Caco-2 (cell line): ENCODE data around the gene CHD8. TPM values are rescaled to one million over a fixed set of nuclear protein-coding genes. Genes with fewer than 3 reads are reported as not detected.

Experiments
- BruUV-seq: library from RNA; stranded (reverse); fragments of 400-500 nt; replicated peaks from 2 replicates; lab custom pipeline; 2021; lab: Mats Ljungman, UMichigan
- CTCF ChIA-PET: fragments of 300-600 bp; sonication (Branson Sonifier 250); formaldehyde crosslinking; loops from one replicate; lab custom pipeline; 2022; ENCODE audit warnings: antibody characterized with exemption; lab: Charles Lee
- POLR2A ChIA-PET: fragments of 300-600 bp; sonication (Branson Sonifier 250); formaldehyde crosslinking; loops from one replicate; lab custom pipeline; 2022; ENCODE audit warnings: antibody characterized with exemption; lab: Charles Lee
- DNase-seq, 2 experiments: peaks; one replicate each; pipeline versions ENCODE4 v3.0.0 to v3.0.0-alpha.2; 2020 to 2022
- H3K27me3 ChIP-seq: replicated peaks from 2 replicates; pipeline ENCODE4 v1.6.0; 2011; ENCODE audit warnings: low read length; ENCODE audit not compliant: control insufficient read depth, insufficient read depth
- H3K36me3 ChIP-seq: 2 replicates; pipeline ENCODE4 v1.5.1; 2011; ENCODE audit warnings: low read length; ENCODE audit not compliant: control insufficient read depth, insufficient read depth
- H3K4me1 ChIP-seq: fragments of 250-450 bp; sonication (Bioruptor Pico); 2 replicates; pipeline ENCODE4 v1.5.1; 2020; ENCODE audit warnings: mild to moderate bottlenecking
- H3K4me3 ChIP-seq: 2 replicates; pipeline ENCODE4 v1.5.1; 2011; ENCODE audit warnings: low read depth, mild to moderate bottlenecking, control low read depth, low read length
- H3K9me3 ChIP-seq: fragments of 250-450 bp; sonication (Bioruptor Pico); 2 replicates; pipeline ENCODE4 v1.5.1; 2020; ENCODE audit warnings: mild to moderate bottlenecking, moderate library complexity
- H3K27ac Mint-ChIP-seq: one replicate; pipeline ENCODE4 v1.8.0; 2022; ENCODE audit warnings: mixed read lengths; ENCODE audit not compliant: unreplicated experiment
- H3K27me3 Mint-ChIP-seq: one replicate; pipeline ENCODE4 v1.8.0; 2022; ENCODE audit warnings: mixed read lengths; ENCODE audit not compliant: insufficient read depth, unreplicated experiment
- H3K36me3 Mint-ChIP-seq: one replicate; pipeline ENCODE4 v1.8.0; 2022; ENCODE audit warnings: mild to moderate bottlenecking, mixed read lengths; ENCODE audit not compliant: insufficient read depth, unreplicated experiment
- H3K4me1 Mint-ChIP-seq: one replicate; pipeline ENCODE4 v1.8.0; 2022; ENCODE audit warnings: low read depth, mixed read lengths; ENCODE audit not compliant: unreplicated experiment
- H3K4me3 Mint-ChIP-seq: one replicate; pipeline ENCODE4 v1.8.0; 2022; ENCODE audit warnings: mild to moderate bottlenecking, moderate library complexity, mixed read lengths; ENCODE audit not compliant: unreplicated experiment
- H3K9me3 Mint-ChIP-seq: one replicate; pipeline ENCODE4 v1.8.0; 2022; ENCODE audit warnings: mixed read lengths; ENCODE audit not compliant: unreplicated experiment
- intact Hi-C: fragments of 100-400 bp; cut with micrococcal nuclease; formaldehyde crosslinking; loops from one replicate; pipeline ENCODE4 v1.10.0; 2022; ENCODE audit not compliant: unreplicated experiment
- total RNA-seq: library from RNA; stranded (reverse); gene quantifications from 2 replicates; pipeline ENCODE4 v1.2.3, GENCODE V29; 2022
- TF ChIP-seq, protein P1 (sequence below), 2 experiments: fragments of 200-600 bp in 1 of 2; IDR thresholded peaks; 1 replicate in 1 of 2; 2 replicates in 1 of 2; pipeline versions ENCODE4 v1.5.1 to v1.8.0; 2011 to 2022; ENCODE audit warnings: antibody characterized with exemption in 1 of 2, control low read depth in 1 of 2, inconsistent platforms in 1 of 2, low read depth in 1 of 2, low read length in 1 of 2, mild to moderate bottlenecking in 1 of 2, moderate library complexity in 1 of 2; ENCODE audit not compliant: insufficient read depth in 1 of 2, severe bottlenecking in 1 of 2, unreplicated experiment in 1 of 2

The CHD8 gene
- total RNA-seq, 1 experiment from 2014 or later: 89.8 TPM

DNA sequence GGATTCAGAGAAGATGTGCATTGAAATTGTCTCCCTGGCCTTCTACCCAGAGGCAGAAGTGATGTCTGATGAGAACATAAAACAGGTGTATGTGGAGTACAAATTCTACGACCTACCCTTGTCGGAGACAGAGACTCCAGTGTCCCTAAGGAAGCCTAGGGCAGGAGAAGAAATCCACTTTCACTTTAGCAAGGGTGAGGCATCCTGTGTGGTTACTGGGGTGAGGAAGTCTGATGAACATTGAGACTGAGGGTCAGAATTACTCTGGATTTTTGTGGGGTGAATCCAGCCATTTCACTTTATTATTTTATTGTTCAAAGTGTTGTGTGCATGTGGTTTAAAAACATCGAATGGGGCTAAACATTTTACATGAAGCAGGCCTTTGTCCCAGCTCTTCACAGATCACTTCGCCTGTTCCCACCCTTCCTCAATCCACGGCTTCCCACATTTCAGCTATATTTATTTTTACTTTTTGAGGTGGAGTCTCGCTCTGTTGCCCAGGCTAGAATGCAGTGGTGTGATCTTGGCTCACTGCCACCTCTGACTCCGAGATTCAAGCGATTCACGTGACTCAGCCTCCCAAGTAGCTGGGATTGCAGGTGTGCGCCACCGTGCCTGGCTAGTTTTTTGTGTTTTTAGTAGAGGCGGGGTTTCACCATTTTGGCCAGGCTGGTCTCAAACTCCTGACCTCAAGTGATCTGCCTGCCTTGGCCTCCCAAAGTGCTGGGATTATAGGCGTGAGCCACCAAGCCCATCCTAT, 112.7 kb downstream of the CHD8 start:
- intact Hi-C loops: no loop called here
- ChIA-PET CTCF (no interaction called here), POLR2A (interaction anchor here (0.6 kb wide), 1 partner anchor 151 kb away, joined by 4 read pairs; no protein-coding TSS in a partner anchor)
- BruUV-seq: no TSS peak
- TF ChIP-seq, protein P1, sequence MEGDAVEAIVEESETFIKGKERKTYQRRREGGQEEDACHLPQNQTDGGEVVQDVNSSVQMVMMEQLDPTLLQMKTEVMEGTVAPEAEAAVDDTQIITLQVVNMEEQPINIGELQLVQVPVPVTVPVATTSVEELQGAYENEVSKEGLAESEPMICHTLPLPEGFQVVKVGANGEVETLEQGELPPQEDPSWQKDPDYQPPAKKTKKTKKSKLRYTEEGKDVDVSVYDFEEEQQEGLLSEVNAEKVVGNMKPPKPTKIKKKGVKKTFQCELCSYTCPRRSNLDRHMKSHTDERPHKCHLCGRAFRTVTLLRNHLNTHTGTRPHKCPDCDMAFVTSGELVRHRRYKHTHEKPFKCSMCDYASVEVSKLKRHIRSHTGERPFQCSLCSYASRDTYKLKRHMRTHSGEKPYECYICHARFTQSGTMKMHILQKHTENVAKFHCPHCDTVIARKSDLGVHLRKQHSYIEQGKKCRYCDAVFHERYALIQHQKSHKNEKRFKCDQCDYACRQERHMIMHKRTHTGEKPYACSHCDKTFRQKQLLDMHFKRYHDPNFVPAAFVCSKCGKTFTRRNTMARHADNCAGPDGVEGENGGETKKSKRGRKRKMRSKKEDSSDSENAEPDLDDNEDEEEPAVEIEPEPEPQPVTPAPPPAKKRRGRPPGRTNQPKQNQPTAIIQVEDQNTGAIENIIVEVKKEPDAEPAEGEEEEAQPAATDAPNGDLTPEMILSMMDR (IDR thresholded peaks at IDR 0.05; ENCODE audit: insufficient read depth in 1 of 2, low read depth in 1 of 2, low read length in 1 of 2, severe bottlenecking in 1 of 2, unreplicated experiment in 1 of 2): no peak
- Mint-ChIP-seq H3K4me3 (no peak overlapping the region), H3K36me3 (peaks cover 5% of the 10 kb centered on the region), H3K9me3 (no peaks in the 10 kb centered on the region), H3K4me1 (no peaks in the 10 kb centered on the region), H3K27ac (no peak overlapping the region), H3K27me3 (peaks cover 3% of the 10 kb centered on the region)
- no peaks in the 10 kb centered on the region for H3K4me1 ChIP-seq
- DNase-seq: no peak
- no peaks in the 10 kb centered on the region for H3K36me3 ChIP-seq
- H3K27me3 ChIP-seq: no peaks in the 10 kb centered on the region
- no peak overlapping the region for H3K4me3 ChIP-seq
- H3K9me3 ChIP-seq: no peaks in the 10 kb centered on the region

Other genes starting within 250 kb of the CHD8 start
- 512 and 536 TPM in 2 replicates for gene HNRNPC, start 186.7 kb downstream of the CHD8 start, total RNA-seq
- gene RPGRIP1, start 176.0 kb downstream of the CHD8 start, total RNA-seq: 0.12 TPM in 1 of 2 replicates, not detected in the other
- 114 and 118 TPM in 2 replicates for gene SUPT16H, start 72.1 kb downstream of the CHD8 start, total RNA-seq
- 18.8 and 20.9 TPM in 2 replicates for gene RAB2B, start 20.8 kb upstream of the CHD8 start, total RNA-seq
- 76.6 and 78.8 TPM in 2 replicates for gene TOX4, start 21.1 kb upstream of the CHD8 start, total RNA-seq
- 40.1 and 43.8 TPM in 2 replicates for gene METTL3, start 55.2 kb upstream of the CHD8 start, total RNA-seq
- 10.9 and 11.0 TPM in 2 replicates for gene SALL2, start 70.2 kb upstream of the CHD8 start, total RNA-seq
- gene OR10G3, start 124.0 kb upstream of the CHD8 start, total RNA-seq: not detected in 2 replicates
- gene OR10G2, start 178.8 kb upstream of the CHD8 start, total RNA-seq: not detected in 2 replicates
- not detected in 2 replicates for gene OR4E2, start 197.7 kb upstream of the CHD8 start, total RNA-seq
- gene OR4E1, start 217.7 kb upstream of the CHD8 start, total RNA-seq: 0.23 TPM in 1 of 2 replicates, not detected in the other